Upper lobe of left lung (tissue), 6 donors: ENCODE results near the gene HNMT. TPM values are rescaled to one million over a fixed set of nuclear protein-coding genes. Genes with fewer than 3 reads are reported as not detected.

Experiments
- ATAC-seq, 2 donors: fragments of 200-7000 bp; cut with Tn5 transposase; one replicate each; pipeline ENCODE4 v1.9.1; 2022; ENCODE audit warnings: mild to moderate bottlenecking in 2 of 2, moderate library complexity in 2 of 2; ENCODE audit not compliant: low FRiP score in 2 of 2
- DNase-seq, 2 donors: peaks; one replicate each; pipeline ENCODE4 v3.0.0-alpha.2; 2019 to 2020
- H3K27ac ChIP-seq, 4 donors: fragments of 200-600 bp; sonication (generic); one replicate each; pipeline ENCODE4 v1.5.1; 2016 to 2019
- H3K27me3 ChIP-seq, 4 donors: fragments of 200-600 bp; sonication (generic); one replicate each; pipeline ENCODE4 v1.5.1; 2017 to 2019
- H3K36me3 ChIP-seq, 4 donors: fragments of 200-600 bp; sonication (generic); one replicate each; pipeline ENCODE4 v1.5.1; 2016 to 2019
- H3K4me1 ChIP-seq, 4 donors: fragments of 200-600 bp; sonication (generic); one replicate each; pipeline ENCODE4 v1.5.1; 2018 to 2019
- H3K4me3 ChIP-seq, 4 donors: fragments of 200-600 bp; sonication (generic); one replicate each; pipeline ENCODE4 v1.5.1; 2017 to 2019; ENCODE audit warnings: mild to moderate bottlenecking in 2 of 4, moderate library complexity in 1 of 4
- H3K9me3 ChIP-seq, 4 donors: fragments of 200-600 bp; sonication (generic); one replicate each; pipeline ENCODE4 v1.5.1; 2018 to 2019
- EP300 ChIP-seq, 4 donors: sonication (generic); formaldehyde crosslinking; IDR thresholded peaks; one replicate each; pipeline ENCODE4 v1.5.1; 2017; ENCODE audit warnings: antibody characterized with exemption in 4 of 4, control low read depth in 2 of 4
- POLR2A ChIP-seq, 4 donors: fragments of 450-650 bp; IDR thresholded peaks; one replicate each; pipeline ENCODE4 v1.5.1; 2016 to 2017; ENCODE audit warnings: antibody characterized with exemption in 4 of 4, mild to moderate bottlenecking in 2 of 4
- POLR2AphosphoS5 ChIP-seq, 2 donors: sonication (generic); formaldehyde crosslinking; IDR thresholded peaks; one replicate each; pipeline ENCODE4 v1.5.1; 2017; ENCODE audit warnings: antibody characterized with exemption in 2 of 2
- WGBS, 2 donors: methylation state at CpG; one replicate each; pipeline ENCODE4 v1.1.5; 2017 to 2018; 5-methylcytosine and 5-hydroxymethylcytosine counted together
- total RNA-seq, 6 donors: library from RNA; depleted of rRNA in 4 of 6; stranded (reverse); fragments of >200 nt in 4 of 6; gene quantifications; one replicate each; pipeline versions ENCODE4 v1.1.0 to v1.2.1, GENCODE V29; 2016 to 2021
- TF ChIP-seq, protein P1 (sequence below), 6 experiments: fragments of 450-650 bp in 4 of 6; fragments of 200-600 bp in 2 of 6; sonication (generic) in 2 of 6; IDR thresholded peaks; one replicate each; pipeline ENCODE4 v1.5.1; 2016 to 2019; ENCODE audit warnings: antibody characterized with exemption in 6 of 6
- donor health status: DM: no; HTN: no; CAD: no; lungs with moderate emphysema.
- donor health status: DM: no; HTN: yes; CAD: no; lungs with severe emphysema.

Gene HNMT
- total RNA-seq, 6 donors from 2014 or later: 36.1 to 81.7 (median 67.5) TPM

DNA sequence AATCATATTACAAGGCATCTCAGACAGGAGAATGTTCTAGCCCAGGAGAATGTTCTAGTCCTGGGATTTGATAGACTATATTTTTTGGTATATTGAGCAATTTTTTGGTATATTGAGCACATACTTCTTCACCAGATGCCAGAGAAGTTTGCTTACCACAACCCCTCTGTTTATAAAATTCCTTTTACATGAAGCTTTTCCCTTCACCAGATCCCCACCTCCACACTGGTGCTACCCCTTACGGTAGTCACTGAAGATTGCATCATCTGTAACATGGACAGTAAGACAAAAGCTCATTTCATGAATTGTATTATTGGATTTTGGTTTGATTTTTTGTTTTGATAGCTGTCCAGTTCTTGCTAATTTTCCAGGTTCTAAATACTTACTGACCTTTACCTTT is 7.2 kb upstream of the HNMT start:
- no peak for DNase-seq
- Histone ChIP-seq H3K27ac (no peak overlapping the region), H3K36me3 (no peaks in the 10 kb centered on the region), H3K4me1 (no peaks in the 10 kb centered on the region), H3K27me3 (no peaks in the 10 kb centered on the region), H3K4me3 (no peak overlapping the region), H3K9me3 (no peaks in the 10 kb centered on the region)
- no peak for TF ChIP-seq POLR2AphosphoS5 (IDR thresholded peaks at IDR 0.05)
- TF ChIP-seq, protein P1, sequence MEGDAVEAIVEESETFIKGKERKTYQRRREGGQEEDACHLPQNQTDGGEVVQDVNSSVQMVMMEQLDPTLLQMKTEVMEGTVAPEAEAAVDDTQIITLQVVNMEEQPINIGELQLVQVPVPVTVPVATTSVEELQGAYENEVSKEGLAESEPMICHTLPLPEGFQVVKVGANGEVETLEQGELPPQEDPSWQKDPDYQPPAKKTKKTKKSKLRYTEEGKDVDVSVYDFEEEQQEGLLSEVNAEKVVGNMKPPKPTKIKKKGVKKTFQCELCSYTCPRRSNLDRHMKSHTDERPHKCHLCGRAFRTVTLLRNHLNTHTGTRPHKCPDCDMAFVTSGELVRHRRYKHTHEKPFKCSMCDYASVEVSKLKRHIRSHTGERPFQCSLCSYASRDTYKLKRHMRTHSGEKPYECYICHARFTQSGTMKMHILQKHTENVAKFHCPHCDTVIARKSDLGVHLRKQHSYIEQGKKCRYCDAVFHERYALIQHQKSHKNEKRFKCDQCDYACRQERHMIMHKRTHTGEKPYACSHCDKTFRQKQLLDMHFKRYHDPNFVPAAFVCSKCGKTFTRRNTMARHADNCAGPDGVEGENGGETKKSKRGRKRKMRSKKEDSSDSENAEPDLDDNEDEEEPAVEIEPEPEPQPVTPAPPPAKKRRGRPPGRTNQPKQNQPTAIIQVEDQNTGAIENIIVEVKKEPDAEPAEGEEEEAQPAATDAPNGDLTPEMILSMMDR (IDR thresholded peaks at IDR 0.05): no peak
- no peak for TF ChIP-seq POLR2A (IDR thresholded peaks at IDR 0.05)
- TF ChIP-seq EP300 (IDR thresholded peaks at IDR 0.05): no peak
- ATAC-seq: no peak
- 57 to 63% methylated on average over 1 of the region's 1 CpG for WGBS, 2 donors

DNA sequence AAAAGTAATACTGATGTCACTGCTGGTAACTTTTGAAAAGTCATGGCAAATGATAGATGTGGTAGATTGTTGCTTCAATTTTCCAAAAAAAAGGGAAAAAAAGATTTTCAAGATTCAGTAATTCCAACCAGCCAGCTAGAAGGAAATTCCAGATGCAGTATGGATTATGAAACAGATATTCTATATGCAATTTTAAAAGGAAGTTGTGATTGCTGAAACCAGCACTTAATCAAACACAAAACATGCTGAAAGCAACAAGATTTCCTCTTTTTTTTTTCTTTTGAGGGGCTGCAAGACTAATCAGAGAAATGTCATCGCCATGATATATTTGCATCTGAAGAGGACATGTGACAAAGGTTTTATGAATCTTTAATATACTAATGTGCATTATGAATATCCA is 5.1 kb upstream of the HNMT start:
- Histone ChIP-seq H3K27ac (no peak overlapping the region), H3K4me3 (no peak overlapping the region), H3K9me3 (no peaks in the 10 kb centered on the region), H3K27me3 (no peaks in the 10 kb centered on the region), H3K36me3 (no peaks in the 10 kb centered on the region), H3K4me1 (peaks cover 5 to 11% (median 9%) of the 10 kb centered on the region in 4 donors)
- DNase-seq (no peak), ATAC-seq (no peak)
- 61 to 67% methylated on average over 1 of the region's 1 CpG for WGBS, 2 donors
- no peak for TF ChIP-seq POLR2A (IDR thresholded peaks at IDR 0.05)
- TF ChIP-seq, protein P1 (IDR thresholded peaks at IDR 0.05): no peak
- no peak for TF ChIP-seq EP300 (IDR thresholded peaks at IDR 0.05)
- TF ChIP-seq POLR2AphosphoS5 (IDR thresholded peaks at IDR 0.05): no peak

DNA sequence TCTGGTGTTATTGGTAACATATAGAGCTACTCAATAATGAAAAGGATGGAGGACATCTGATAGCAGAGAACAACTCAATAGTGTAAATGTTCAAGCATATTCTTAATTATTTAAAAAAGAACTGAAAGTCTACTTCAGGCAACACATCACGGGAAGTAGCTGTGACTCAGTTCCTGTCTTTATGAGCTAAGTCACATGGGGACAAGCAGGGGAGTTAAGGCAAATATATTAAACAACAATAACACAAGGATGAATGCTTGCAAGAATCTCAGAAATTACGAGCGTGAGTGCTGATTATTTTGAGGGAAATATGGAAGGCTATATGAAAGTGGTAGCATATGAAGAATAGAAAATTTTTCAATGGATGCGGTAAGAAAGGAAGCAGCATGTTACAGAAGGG is 4.0 kb upstream of the HNMT start:
- Histone ChIP-seq H3K27me3 (no peaks in the 10 kb centered on the region), H3K9me3 (no peaks in the 10 kb centered on the region), H3K27ac (peak overlapping the region in 1 of 4 donors; percentile 35), H3K4me3 (no peak overlapping the region), H3K4me1 (peaks cover 5 to 11% (median 9%) of the 10 kb centered on the region in 4 donors), H3K36me3 (no peaks in the 10 kb centered on the region)
- ATAC-seq (no peak), DNase-seq (no peak)
- 81% methylated on average over 4 of the region's 4 CpGs for WGBS, 2 donors
- no peak for TF ChIP-seq POLR2A (IDR thresholded peaks at IDR 0.05)
- no peak for TF ChIP-seq EP300 (IDR thresholded peaks at IDR 0.05)
- TF ChIP-seq, protein P1 (IDR thresholded peaks at IDR 0.05): no peak
- TF ChIP-seq POLR2AphosphoS5 (IDR thresholded peaks at IDR 0.05): no peak

DNA sequence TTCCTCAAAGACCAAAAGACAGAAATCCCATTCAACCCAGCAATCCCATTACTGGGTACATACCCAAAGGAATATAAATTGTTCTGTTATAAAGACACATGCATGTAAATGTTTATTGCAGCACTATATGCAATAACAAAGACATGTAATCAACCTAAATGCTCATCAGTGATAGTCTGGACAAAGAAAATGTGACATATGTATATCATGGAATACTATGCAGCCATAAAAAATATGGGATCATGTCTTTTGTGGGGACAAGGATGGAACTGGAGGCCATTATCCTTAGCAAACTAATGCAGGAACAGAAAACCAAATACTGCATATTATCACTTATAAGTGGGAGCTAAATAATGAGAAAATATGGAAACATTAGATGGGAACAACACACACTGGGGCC is 2.7 kb upstream of the HNMT start:
- ATAC-seq (no peak), DNase-seq (no peak)
- no peaks in the 10 kb centered on the region for H3K27me3 ChIP-seq
- peaks cover 5 to 11% (median 9%) of the 10 kb centered on the region in 4 donors for H3K4me1 ChIP-seq
- H3K27ac ChIP-seq: no peak overlapping the region
- H3K4me3 ChIP-seq: no peak overlapping the region
- TF ChIP-seq EP300 (IDR thresholded peaks at IDR 0.05) (no peak), POLR2AphosphoS5 (IDR thresholded peaks at IDR 0.05) (no peak), POLR2A (IDR thresholded peaks at IDR 0.05) (no peak)
- TF ChIP-seq, protein P1 (IDR thresholded peaks at IDR 0.05): no peak
- H3K36me3 ChIP-seq: no peaks in the 10 kb centered on the region
- no peaks in the 10 kb centered on the region for H3K9me3 ChIP-seq

DNA sequence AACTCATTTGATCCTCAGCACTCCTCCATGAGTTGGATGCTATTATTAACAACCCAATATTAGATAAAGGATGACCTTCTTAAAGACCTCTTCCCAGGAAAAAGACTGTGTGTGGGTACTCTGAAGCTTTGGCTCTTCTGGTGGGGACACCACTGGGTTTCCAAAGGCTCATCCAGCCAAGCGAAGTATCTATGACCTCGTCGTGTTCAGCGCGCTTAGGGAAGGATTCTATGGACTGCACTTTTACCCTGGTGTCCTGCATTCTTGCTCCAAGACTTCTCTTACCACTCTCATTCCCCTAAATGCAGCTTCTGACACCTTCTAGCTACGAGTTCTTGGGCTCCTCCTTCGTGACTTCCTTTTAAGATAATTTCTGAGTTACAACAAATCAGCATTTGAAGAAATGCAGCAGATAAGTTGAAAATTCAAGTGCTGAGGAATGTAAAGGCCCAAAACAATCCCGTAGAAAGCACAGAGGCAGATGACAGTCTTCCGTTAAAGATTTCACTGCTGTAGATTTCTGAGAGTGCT is 673 bp upstream of the HNMT start:
- H3K9me3 ChIP-seq: no peaks in the 10 kb centered on the region
- H3K27ac ChIP-seq: peak overlapping the region; percentile 85 to 89 (median 88)
- H3K4me3 ChIP-seq: peak overlapping the region in 3 of 4 donors; percentile 40 to 55 (median 51)
- no peaks in the 10 kb centered on the region for H3K27me3 ChIP-seq
- 56 to 60% methylated on average over 9 of the region's 9 CpGs for WGBS, 2 donors
- H3K36me3 ChIP-seq: no peaks in the 10 kb centered on the region
- H3K4me1 ChIP-seq: peaks cover 5 to 21% (median 12%) of the 10 kb centered on the region in 4 donors
- ATAC-seq (peak in 1 of 2 donors; percentile 3), DNase-seq (no peak)
- TF ChIP-seq POLR2A (IDR thresholded peaks at IDR 0.05): peak in 1 of 4 donors; percentile 31
- TF ChIP-seq EP300 (IDR thresholded peaks at IDR 0.05): no peak
